ENCODE measurements around the gene TMEM165. TPM values are rescaled to one million over a fixed set of nuclear protein-coding genes. Genes with fewer than 3 reads are reported as not detected.

The TMEM165 gene
- total and polyA plus RNA-seq, 9 donors, result 36.6 to 51.9 (median 46.5) TPM

GRCh38 chr4:55446578-55446922 lies 50.8 kb downstream of the TMEM165 start:
- peaks cover 25% of the 10 kb centered on the region for H3K36me3 ChIP-seq (ENCODE audit: control insufficient read depth, insufficient read depth, low read length)
- no peak for DNase-seq
- WGBS (ENCODE audit: insufficient coverage), result no CpG with 5 or more reads among the region's 1 CpG
- no peaks in the 10 kb centered on the region for H3K9me3 ChIP-seq (replicated peaks; ENCODE audit: control insufficient read depth, low read depth, low read length)
- no peak overlapping the region for H3K4me3 ChIP-seq (ENCODE audit: low read length)
- H3K27me3 ChIP-seq (ENCODE audit: control insufficient read depth, insufficient read depth, low read length), result no peaks in the 10 kb centered on the region
- no peak overlapping the region for H3K27ac ChIP-seq (ENCODE audit: low read length)
- H3K4me1 ChIP-seq (ENCODE audit: control insufficient read depth, insufficient read depth, low read length), result no peaks in the 10 kb centered on the region

- DNase-seq, result no peak
- H3K4me1 ChIP-seq (ENCODE audit: control insufficient read depth, insufficient read depth, low read length), result no peaks in the 10 kb centered on the region
- H3K27ac ChIP-seq (ENCODE audit: low read length), result no peak overlapping the region
- H3K9me3 ChIP-seq (replicated peaks; ENCODE audit: control insufficient read depth, low read depth, low read length), result no peaks in the 10 kb centered on the region
- H3K4me3 ChIP-seq (ENCODE audit: low read length), result no peak overlapping the region
- peaks cover 27% of the 10 kb centered on the region for H3K36me3 ChIP-seq (ENCODE audit: control insufficient read depth, insufficient read depth, low read length)
- no peaks in the 10 kb centered on the region for H3K27me3 ChIP-seq (ENCODE audit: control insufficient read depth, insufficient read depth, low read length)
- WGBS (ENCODE audit: insufficient coverage), result no CpG with 5 or more reads among the region's 9 CpGs
Measured at GRCh38 chr4:55447108-55447708, 51.5 kb downstream of the TMEM165 start.

- no peaks in the 10 kb centered on the region for H3K27me3 ChIP-seq (ENCODE audit: control insufficient read depth, insufficient read depth, low read length)
- H3K27ac ChIP-seq (ENCODE audit: low read length), result no peak overlapping the region
- H3K4me1 ChIP-seq (ENCODE audit: control insufficient read depth, insufficient read depth, low read length), result no peaks in the 10 kb centered on the region
- no peaks in the 10 kb centered on the region for H3K9me3 ChIP-seq (replicated peaks; ENCODE audit: control insufficient read depth, low read depth, low read length)
- H3K4me3 ChIP-seq (ENCODE audit: low read length), result no peak overlapping the region
- no CpG with 5 or more reads among the region's 1 CpG for WGBS (ENCODE audit: insufficient coverage)
- H3K36me3 ChIP-seq (ENCODE audit: control insufficient read depth, insufficient read depth, low read length), result peaks cover 26% of the 10 kb centered on the region
- DNase-seq, result peak; percentile 64
Measured at GRCh38 chr4:55447831-55448230, 52.1 kb downstream of the TMEM165 start.

GRCh38 chr4:55450566-55450965 lies 54.8 kb downstream of the TMEM165 start:
- Histone ChIP-seq H3K36me3 (ENCODE audit: control insufficient read depth, insufficient read depth, low read length) (peaks cover 27% of the 10 kb centered on the region), H3K4me3 (ENCODE audit: low read length) (no peak overlapping the region), H3K4me1 (ENCODE audit: control insufficient read depth, insufficient read depth, low read length) (no peaks in the 10 kb centered on the region), H3K27me3 (ENCODE audit: control insufficient read depth, insufficient read depth, low read length) (no peaks in the 10 kb centered on the region), H3K27ac (ENCODE audit: low read length) (no peak overlapping the region), H3K9me3 (replicated peaks; ENCODE audit: control insufficient read depth, low read depth, low read length) (no peaks in the 10 kb centered on the region)
- no peak for DNase-seq
- 93% methylated on average over 3 of the region's 8 CpGs for WGBS (ENCODE audit: insufficient coverage)

GRCh38 chr4:55458164-55458563 lies 62.4 kb downstream of the TMEM165 start:
- Histone ChIP-seq H3K36me3 (ENCODE audit: control insufficient read depth, insufficient read depth, low read length) (peaks cover 14% of the 10 kb centered on the region), H3K27ac (ENCODE audit: low read length) (no peak overlapping the region), H3K4me1 (ENCODE audit: control insufficient read depth, insufficient read depth, low read length) (no peaks in the 10 kb centered on the region), H3K27me3 (ENCODE audit: control insufficient read depth, insufficient read depth, low read length) (no peaks in the 10 kb centered on the region), H3K4me3 (ENCODE audit: low read length) (no peak overlapping the region), H3K9me3 (replicated peaks; ENCODE audit: control insufficient read depth, low read depth, low read length) (no peaks in the 10 kb centered on the region)
- WGBS (ENCODE audit: insufficient coverage), result 67% methylated on average over 3 of the region's 5 CpGs
- no peak for DNase-seq

- no peak for DNase-seq
- WGBS (ENCODE audit: insufficient coverage), result no CpG with 5 or more reads among the region's 2 CpGs
- Histone ChIP-seq H3K9me3 (replicated peaks; ENCODE audit: control insufficient read depth, low read depth, low read length) (no peaks in the 10 kb centered on the region), H3K4me3 (ENCODE audit: low read length) (no peak overlapping the region), H3K27ac (ENCODE audit: low read length) (no peak overlapping the region), H3K27me3 (ENCODE audit: control insufficient read depth, insufficient read depth, low read length) (no peaks in the 10 kb centered on the region), H3K36me3 (ENCODE audit: control insufficient read depth, insufficient read depth, low read length) (peaks cover 14% of the 10 kb centered on the region), H3K4me1 (ENCODE audit: control insufficient read depth, insufficient read depth, low read length) (no peaks in the 10 kb centered on the region)
Measured at GRCh38 chr4:55458611-55459010, 62.9 kb downstream of the TMEM165 start.

- no peak for DNase-seq
Measured at GRCh38 chr4:55466001-55466400, 70.2 kb downstream of the TMEM165 start.

GRCh38 chr4:55468724-55469123 lies 73.0 kb downstream of the TMEM165 start:
- no peak overlapping the region for H3K27ac ChIP-seq (ENCODE audit: low read length)
- H3K36me3 ChIP-seq (ENCODE audit: control insufficient read depth, insufficient read depth, low read length), result peaks cover 22% of the 10 kb centered on the region
- no peaks in the 10 kb centered on the region for H3K27me3 ChIP-seq (ENCODE audit: control insufficient read depth, insufficient read depth, low read length)
- WGBS (ENCODE audit: insufficient coverage), result no CpG with 5 or more reads among the region's 2 CpGs
- H3K4me1 ChIP-seq (ENCODE audit: control insufficient read depth, insufficient read depth, low read length), result no peaks in the 10 kb centered on the region
- no peak overlapping the region for H3K4me3 ChIP-seq (ENCODE audit: low read length)
- no peaks in the 10 kb centered on the region for H3K9me3 ChIP-seq (replicated peaks; ENCODE audit: control insufficient read depth, low read depth, low read length)
- DNase-seq, result no peak

More at GRCh38 chr4:55466001-55466400, 70.2 kb downstream of the TMEM165 start:
- Histone ChIP-seq H3K36me3 (ENCODE audit: control insufficient read depth, insufficient read depth, low read length) (peaks cover 21% of the 10 kb centered on the region), H3K4me3 (ENCODE audit: low read length) (no peak overlapping the region), H3K4me1 (ENCODE audit: control insufficient read depth, insufficient read depth, low read length) (no peaks in the 10 kb centered on the region), H3K27ac (ENCODE audit: low read length) (no peak overlapping the region), H3K9me3 (replicated peaks; ENCODE audit: control insufficient read depth, low read depth, low read length) (no peaks in the 10 kb centered on the region), H3K27me3 (ENCODE audit: control insufficient read depth, insufficient read depth, low read length) (no peaks in the 10 kb centered on the region)
- WGBS (ENCODE audit: insufficient coverage), result no CpG with 5 or more reads among the region's 3 CpGs

- Histone ChIP-seq H3K9me3 (replicated peaks; ENCODE audit: control insufficient read depth, low read depth, low read length) (peaks cover 7% of the 10 kb centered on the region), H3K4me1 (ENCODE audit: control insufficient read depth, insufficient read depth, low read length) (no peaks in the 10 kb centered on the region), H3K4me3 (ENCODE audit: low read length) (no peak overlapping the region), H3K27me3 (ENCODE audit: control insufficient read depth, insufficient read depth, low read length) (no peaks in the 10 kb centered on the region), H3K36me3 (ENCODE audit: control insufficient read depth, insufficient read depth, low read length) (peaks cover 31% of the 10 kb centered on the region), H3K27ac (ENCODE audit: low read length) (no peak overlapping the region)
- DNase-seq, result no peak
- no CpG with 5 or more reads among the region's 1 CpG for WGBS (ENCODE audit: insufficient coverage)
Measured at GRCh38 chr4:55469979-55470378, 74.2 kb downstream of the TMEM165 start.

All from muscle of leg (tissue), 11 donors.